ENCODE measurements around the gene SPDYC. TPM values are rescaled to one million over a fixed set of nuclear protein-coding genes. Genes with fewer than 3 reads are reported as not detected.
"Not testable (repeated sequence)": the region's sequence is repeated elsewhere in the genome, so short reads cannot be mapped to it uniquely, and the experiment has no call there.

The SPDYC gene
- total RNA-seq, 2 experiments from 2014 or later = not detected

DNA sequence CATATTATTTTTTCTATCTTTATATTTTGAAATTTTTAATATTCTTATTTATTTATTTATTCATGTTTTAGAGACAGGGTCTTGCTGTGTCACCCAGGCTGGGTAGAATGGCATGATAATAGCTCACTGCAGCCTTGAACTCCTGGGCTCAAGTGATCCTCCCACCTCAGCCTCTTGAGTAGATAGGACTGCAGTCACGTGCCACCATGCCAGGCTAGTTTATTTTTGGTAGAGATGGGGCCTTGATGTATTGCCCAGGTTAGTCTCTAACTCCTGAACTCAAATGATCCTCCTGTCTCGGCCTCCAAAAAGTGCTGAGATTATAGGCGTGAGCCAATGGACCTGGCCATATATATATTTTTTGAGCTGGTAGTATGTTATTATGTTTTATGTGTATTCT, 2.4 kb upstream of the SPDYC start:
- Histone ChIP-seq H3K9me3 (ENCODE audit: low read length) (no peaks in the 10 kb centered on the region), H3K4me2 (ENCODE audit: low read length) (no peak overlapping the region), H3K4me1 (ENCODE audit: insufficient read depth, low read length, poor library complexity, severe bottlenecking) (peaks cover 32% of the 10 kb centered on the region), H2AFZ (ENCODE audit: low read length) (no peak overlapping the region), H3K27ac (ENCODE audit: low read depth, low read length, poor library complexity, severe bottlenecking) (no peak overlapping the region), H3K9me2 (ENCODE audit: insufficient read depth, low read length) (no peaks in the 10 kb centered on the region), H3K79me2 (ENCODE audit: insufficient read depth, low read depth, low read length) (no peaks in the 10 kb centered on the region), H3K36me3 (ENCODE audit: insufficient read depth, low read length) (no peaks in the 10 kb centered on the region), H4K20me1 (ENCODE audit: insufficient read depth, low read length) (no peaks in the 10 kb centered on the region), H3K4me3 (ENCODE audit: low read depth, low read length, poor library complexity, severe bottlenecking) (no peak overlapping the region)
- no TSS peak for BruUV-seq (replicated peaks)
- DNase-seq (ENCODE audit: low spot score) = no peak
- TF ChIP-seq, protein P1, sequence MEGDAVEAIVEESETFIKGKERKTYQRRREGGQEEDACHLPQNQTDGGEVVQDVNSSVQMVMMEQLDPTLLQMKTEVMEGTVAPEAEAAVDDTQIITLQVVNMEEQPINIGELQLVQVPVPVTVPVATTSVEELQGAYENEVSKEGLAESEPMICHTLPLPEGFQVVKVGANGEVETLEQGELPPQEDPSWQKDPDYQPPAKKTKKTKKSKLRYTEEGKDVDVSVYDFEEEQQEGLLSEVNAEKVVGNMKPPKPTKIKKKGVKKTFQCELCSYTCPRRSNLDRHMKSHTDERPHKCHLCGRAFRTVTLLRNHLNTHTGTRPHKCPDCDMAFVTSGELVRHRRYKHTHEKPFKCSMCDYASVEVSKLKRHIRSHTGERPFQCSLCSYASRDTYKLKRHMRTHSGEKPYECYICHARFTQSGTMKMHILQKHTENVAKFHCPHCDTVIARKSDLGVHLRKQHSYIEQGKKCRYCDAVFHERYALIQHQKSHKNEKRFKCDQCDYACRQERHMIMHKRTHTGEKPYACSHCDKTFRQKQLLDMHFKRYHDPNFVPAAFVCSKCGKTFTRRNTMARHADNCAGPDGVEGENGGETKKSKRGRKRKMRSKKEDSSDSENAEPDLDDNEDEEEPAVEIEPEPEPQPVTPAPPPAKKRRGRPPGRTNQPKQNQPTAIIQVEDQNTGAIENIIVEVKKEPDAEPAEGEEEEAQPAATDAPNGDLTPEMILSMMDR (conservative IDR thresholded peaks at IDR 0.05; ENCODE audit: low read length) = no peak
- TF ChIP-seq EZH2phosphoT487 (IDR thresholded peaks at IDR 0.05; ENCODE audit: borderline replicate concordance, low read depth, low read length) = no peak
- intact Hi-C loops (cut with micrococcal nuclease; ENCODE audit: unreplicated experiment) = loop anchor here (5.0 kb wide), 1 partner anchor 35 kb away; the partner anchor contains the start of gene SYVN1
- CTCF ChIA-PET (ENCODE audit: unreplicated experiment) = no interaction called here
- POLR2A ChIA-PET = interaction anchor here (0.8 kb wide), 1 partner anchor 32 kb away, joined by 3 read pairs; no protein-coding TSS in a partner anchor

DNA sequence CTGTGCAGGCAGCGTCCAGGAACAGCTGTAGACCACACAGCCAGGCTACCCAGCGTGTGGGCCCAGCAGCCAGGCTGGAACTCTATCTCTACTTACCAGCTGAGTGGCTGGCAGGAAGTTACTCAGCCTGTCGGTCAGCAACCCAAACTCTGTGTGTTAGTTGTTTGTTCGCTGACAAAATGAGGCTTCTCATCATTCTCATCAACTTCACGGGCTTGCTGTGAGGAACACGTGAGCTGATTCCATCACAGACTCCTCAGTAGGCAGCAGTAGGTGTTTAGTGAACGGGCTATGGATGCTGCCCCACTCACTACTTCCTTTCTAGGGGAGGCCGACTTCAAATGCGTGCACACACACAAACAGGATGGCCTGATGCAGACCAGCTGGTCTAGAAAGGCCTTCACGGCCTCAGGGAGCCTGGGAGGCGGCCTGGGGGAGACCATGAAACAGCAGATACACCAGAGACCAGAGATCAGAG, 830 bp upstream of the SPDYC start:
- Histone ChIP-seq H3K9me3 (ENCODE audit: low read length) (no peaks in the 10 kb centered on the region), H2AFZ (ENCODE audit: low read length) (peak overlapping the region; percentile 99), H3K79me2 (ENCODE audit: insufficient read depth, low read depth, low read length) (no peaks in the 10 kb centered on the region), H3K4me1 (ENCODE audit: insufficient read depth, low read length, poor library complexity, severe bottlenecking) (peaks cover 32% of the 10 kb centered on the region), H3K9me2 (ENCODE audit: insufficient read depth, low read length) (no peaks in the 10 kb centered on the region), H3K36me3 (ENCODE audit: insufficient read depth, low read length) (no peaks in the 10 kb centered on the region), H3K4me2 (ENCODE audit: low read length) (peak overlapping the region; percentile 38), H3K4me3 (ENCODE audit: low read depth, low read length, poor library complexity, severe bottlenecking) (no peak overlapping the region), H3K27ac (ENCODE audit: low read depth, low read length, poor library complexity, severe bottlenecking) (peak overlapping the region; percentile 54), H4K20me1 (ENCODE audit: insufficient read depth, low read length) (no peaks in the 10 kb centered on the region)
- intact Hi-C loops (cut with micrococcal nuclease; ENCODE audit: unreplicated experiment) = loop anchor here (5.0 kb wide), 1 partner anchor 37 kb away; the partner anchor contains the start of gene SYVN1
- ChIA-PET POLR2A (interaction anchor here (0.6 to 2.2 kb wide), 8 partner anchors 9 to 81 kb away, joined by 3 to 16 read pairs (median 4); partner anchors contain the start of gene SYVN1), CTCF (ENCODE audit: unreplicated experiment) (no interaction called here)
- BruUV-seq (replicated peaks) = no TSS peak
- peak; percentile 48 for DNase-seq (ENCODE audit: low spot score)
- TF ChIP-seq, protein P1 (conservative IDR thresholded peaks at IDR 0.05; ENCODE audit: low read length) = no peak
- TF ChIP-seq EZH2phosphoT487 (IDR thresholded peaks at IDR 0.05; ENCODE audit: borderline replicate concordance, low read depth, low read length) = no peak

GRCh38 chr11:65172600-65172999, 2.6 kb downstream of the SPDYC start:
- DNase-seq (ENCODE audit: low spot score) = no peak
- no peak for TF ChIP-seq EZH2phosphoT487 (IDR thresholded peaks at IDR 0.05; ENCODE audit: borderline replicate concordance, low read depth, low read length)
- TF ChIP-seq, protein P1 (conservative IDR thresholded peaks at IDR 0.05; ENCODE audit: low read length) = no peak
- H3K9me3 ChIP-seq (ENCODE audit: low read length) = no peaks in the 10 kb centered on the region
- H2AFZ ChIP-seq (ENCODE audit: low read length) = no peak overlapping the region
- no TSS peak for BruUV-seq (replicated peaks)
- ChIA-PET CTCF (ENCODE audit: unreplicated experiment) (no interaction called here), POLR2A (no interaction called here)
- H3K4me1 ChIP-seq (ENCODE audit: insufficient read depth, low read length, poor library complexity, severe bottlenecking) = peaks cover 24% of the 10 kb centered on the region
- H3K4me3 ChIP-seq (ENCODE audit: low read depth, low read length, poor library complexity, severe bottlenecking) = no peak overlapping the region
- no peaks in the 10 kb centered on the region for H4K20me1 ChIP-seq (ENCODE audit: insufficient read depth, low read length)
- no peaks in the 10 kb centered on the region for H3K9me2 ChIP-seq (ENCODE audit: insufficient read depth, low read length)
- no peaks in the 10 kb centered on the region for H3K36me3 ChIP-seq (ENCODE audit: insufficient read depth, low read length)
- intact Hi-C loops (cut with micrococcal nuclease; ENCODE audit: unreplicated experiment) = no loop called here
- H3K4me2 ChIP-seq (ENCODE audit: low read length) = no peak overlapping the region
- H3K79me2 ChIP-seq (ENCODE audit: insufficient read depth, low read depth, low read length) = no peaks in the 10 kb centered on the region
- H3K27ac ChIP-seq (ENCODE audit: low read depth, low read length, poor library complexity, severe bottlenecking) = no peak overlapping the region

- BruUV-seq (replicated peaks); CTCF ChIA-PET (ENCODE audit: unreplicated experiment); H3K4me1 ChIP-seq (ENCODE audit: insufficient read depth, low read length, poor library complexity, severe bottlenecking); H3K36me3 ChIP-seq (ENCODE audit: insufficient read depth, low read length); DNase-seq (ENCODE audit: low spot score); H4K20me1 ChIP-seq (ENCODE audit: insufficient read depth, low read length); H3K79me2 ChIP-seq (ENCODE audit: insufficient read depth, low read depth, low read length); H3K9me2 ChIP-seq (ENCODE audit: insufficient read depth, low read length); H2AFZ ChIP-seq (ENCODE audit: low read length); H3K4me2 ChIP-seq (ENCODE audit: low read length); H3K4me3 ChIP-seq (ENCODE audit: low read depth, low read length, poor library complexity, severe bottlenecking); H3K27ac ChIP-seq (ENCODE audit: low read depth, low read length, poor library complexity, severe bottlenecking); H3K9me3 ChIP-seq (ENCODE audit: low read length); intact Hi-C loops (cut with micrococcal nuclease; ENCODE audit: unreplicated experiment): not testable (repeated sequence)
- POLR2A ChIA-PET = interaction anchor here (0.7 kb wide), 1 partner anchor 53 kb away, joined by 5 read pairs; the partner anchor contains the start of genes FAU and MRPL49
These were observed 4.6 kb downstream of the SPDYC start for GRCh38 chr11:65174571-65175010.

All from OCI-LY7 (cell line).